ENCODE results near the gene FMR1. TPM values are rescaled to one million over a fixed set of nuclear protein-coding genes. Genes with fewer than 3 reads are reported as not detected.

FMR1 gene
- total RNA-seq, 1 experiment from 2014 or later: 44.6 TPM

- Histone ChIP-seq H2BK120ac (ENCODE audit: low read depth, low read length, poor library complexity, severe bottlenecking) (no peak overlapping the region), H3K27me3 (ENCODE audit: insufficient read depth, low read length) (no peaks in the 10 kb centered on the region), H3K14ac (ENCODE audit: insufficient read depth, low read length) (no peak overlapping the region), H4K91ac (ENCODE audit: insufficient read length, low read depth, low read length) (no peak overlapping the region), H3K9ac (ENCODE audit: extremely low read depth, insufficient read length, low read length) (no peak overlapping the region), H2BK5ac (ENCODE audit: insufficient read length, low read length) (no peak overlapping the region), H3K4me1 (ENCODE audit: insufficient read depth, low read length) (no peaks in the 10 kb centered on the region), H4K8ac (replicated peaks; ENCODE audit: insufficient read length, low read depth, low read length) (no peak overlapping the region), H3K79me2 (ENCODE audit: insufficient read depth, low read length) (no peaks in the 10 kb centered on the region), H4K5ac (ENCODE audit: insufficient read length, low read depth, low read length) (no peak overlapping the region), H2AFZ (ENCODE audit: low read length) (no peak overlapping the region), H3K4ac (ENCODE audit: low read depth, low read length) (no peak overlapping the region), H2BK15ac (ENCODE audit: low read depth, low read length) (no peak overlapping the region), H3K27ac (ENCODE audit: insufficient read length, low read depth, low read length) (no peak overlapping the region), H2BK20ac (ENCODE audit: low read depth, low read length, poor library complexity, severe bottlenecking) (no peak overlapping the region), H3K18ac (ENCODE audit: insufficient read length, low read depth, low read length) (no peak overlapping the region), H3K4me2 (ENCODE audit: insufficient read depth, insufficient read length, low read length) (no peak overlapping the region), H2BK12ac (ENCODE audit: insufficient read length, low read depth, low read length) (no peak overlapping the region), H3T11ph (ENCODE audit: low read length) (no peak overlapping the region), H3K23me2 (ENCODE audit: insufficient read length, low read depth, low read length, poor library complexity, severe bottlenecking) (no peaks in the 10 kb centered on the region), H3K56ac (ENCODE audit: insufficient read length, low read depth, low read length) (no peak overlapping the region), H4K20me1 (ENCODE audit: control insufficient read depth, insufficient read depth, insufficient read length) (no peaks in the 10 kb centered on the region), H3K9me3 (ENCODE audit: control insufficient read depth, low read depth, low read length) (peaks cover 20% of the 10 kb centered on the region), H3K23ac (ENCODE audit: insufficient read length, low read depth, low read length) (no peak overlapping the region), H2AK5ac (ENCODE audit: insufficient read length, low read length) (no peak overlapping the region), H3K79me1 (ENCODE audit: insufficient read depth, low read depth, low read length, poor library complexity, severe bottlenecking) (no peaks in the 10 kb centered on the region)
- Mint-ChIP-seq H3K4me3 (no peak overlapping the region), H3K27ac (no peak overlapping the region), H3K27me3 (ENCODE audit: low read depth) (no peaks in the 10 kb centered on the region), H3K4me1 (no peaks in the 10 kb centered on the region), H3K36me3 (ENCODE audit: insufficient read depth in 1 of 3, low read depth in 3 of 3) (peaks cover 14 to 51% (median 47%) of the 10 kb centered on the region in 3 experiments; a peak in 6 of 7 replicates), H3K9me3 (peaks cover 34 to 40% of the 10 kb centered on the region in 2 experiments)
- no CpG with 5 or more reads among the region's 3 CpGs for WGBS (ENCODE audit: extremely low coverage, insufficient read length, low lambda C conversion rate)
- no peak for TF ChIP-seq CTCF (conservative IDR thresholded peaks at IDR 0.05)
- DNase-seq: no peak
These were observed 23.5 kb downstream of the FMR1 start for GRCh38 chrX:147935156-147935758.
